GM10266 (cell line): ENCODE results near the gene BCAS4.
"Not testable (repeated sequence)": the region's sequence is repeated elsewhere in the genome, so short reads cannot be mapped to it uniquely, and the experiment has no call there.

Source experiments
- DNase-seq: peaks from one replicate; pipeline ENCODE4 v3.0.0; 2012; ENCODE audit errors: extremely low spot score
- CTCF ChIP-seq: IDR thresholded peaks from 2 replicates; pipeline ENCODE4 v1.5.1; 2012; ENCODE audit warnings: mild to moderate bottlenecking, low read depth; ENCODE audit not compliant: control insufficient read depth, insufficient read depth; ENCODE audit errors: missing control alignments

Gene BCAS4

DNA sequence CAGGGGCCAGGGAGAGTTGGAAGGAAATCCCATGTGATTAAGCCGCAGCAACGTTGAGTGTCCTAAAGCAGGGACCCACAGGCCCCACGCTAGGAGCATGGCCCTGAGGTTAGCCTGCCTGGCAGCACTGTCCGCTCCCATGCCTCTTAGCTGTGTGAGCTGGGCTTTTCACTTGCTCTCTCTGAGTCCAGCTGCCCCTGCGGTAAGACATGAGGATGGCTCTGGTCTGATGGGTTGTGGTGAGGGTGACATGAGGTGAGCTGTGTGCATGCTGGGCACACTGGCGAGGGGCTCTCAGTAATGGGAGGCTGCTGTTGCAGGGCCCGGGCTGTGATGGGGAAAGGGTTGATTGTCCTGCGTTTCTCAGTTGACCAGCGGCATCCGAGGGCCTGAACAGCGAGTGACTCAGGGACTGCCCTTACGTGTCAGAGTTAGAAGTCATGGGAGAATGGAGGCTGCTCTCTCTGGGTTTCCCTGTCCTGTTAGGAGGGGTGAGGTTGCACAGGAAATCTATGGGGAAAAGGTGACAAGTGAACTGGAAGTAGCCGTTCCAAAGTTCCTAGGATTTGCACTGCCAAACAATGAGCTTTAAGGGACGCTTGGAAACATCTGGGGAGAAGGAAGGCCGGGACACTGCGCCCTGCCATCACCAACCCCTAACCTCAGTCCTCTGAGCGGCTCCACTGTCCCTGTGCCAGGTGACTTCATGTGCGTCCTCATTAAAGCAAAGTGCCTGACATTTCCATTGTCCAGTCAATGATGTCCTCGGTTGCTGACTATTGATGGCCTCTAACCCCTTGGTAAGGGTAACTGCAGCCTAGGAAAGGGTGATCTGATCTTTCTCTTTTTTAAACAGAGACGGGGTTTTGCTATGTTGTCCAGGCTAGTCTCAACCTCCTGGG is 85.0 kb downstream of the BCAS4 start:
- no peak for DNase-seq
- no peak for TF ChIP-seq CTCF

DNA sequence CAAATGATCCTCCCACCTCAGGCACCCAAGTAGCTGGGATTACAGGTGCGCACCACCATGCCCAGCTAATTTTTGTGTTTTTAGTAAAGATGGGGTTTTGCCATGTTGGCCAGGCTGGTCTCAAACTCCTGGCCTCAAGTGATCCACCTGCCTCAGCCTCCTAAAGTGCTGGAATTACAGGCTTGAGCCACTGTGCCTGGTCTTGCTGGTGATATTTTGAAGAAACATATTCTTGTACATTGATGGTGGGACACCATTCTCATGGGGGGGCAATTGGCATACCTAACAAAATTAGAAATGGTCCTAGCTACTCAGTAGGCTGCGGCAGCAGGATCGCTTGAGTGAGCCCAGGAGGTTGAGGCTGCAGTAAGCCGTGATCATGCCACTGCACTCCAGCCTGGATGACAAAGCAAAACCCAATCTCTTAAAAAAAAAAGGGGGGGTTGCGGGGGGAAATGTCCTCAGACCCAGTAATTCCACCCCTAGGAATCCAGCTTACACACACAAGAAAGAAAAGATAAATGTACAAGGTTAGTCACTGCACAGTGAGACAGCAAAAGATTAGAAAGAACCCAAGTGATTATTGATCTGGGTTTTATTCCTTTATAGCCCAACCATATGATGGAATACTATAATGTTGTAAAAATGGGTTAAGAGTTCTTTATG is 87.0 kb downstream of the BCAS4 start:
- not testable (repeated sequence) for DNase-seq

DNA sequence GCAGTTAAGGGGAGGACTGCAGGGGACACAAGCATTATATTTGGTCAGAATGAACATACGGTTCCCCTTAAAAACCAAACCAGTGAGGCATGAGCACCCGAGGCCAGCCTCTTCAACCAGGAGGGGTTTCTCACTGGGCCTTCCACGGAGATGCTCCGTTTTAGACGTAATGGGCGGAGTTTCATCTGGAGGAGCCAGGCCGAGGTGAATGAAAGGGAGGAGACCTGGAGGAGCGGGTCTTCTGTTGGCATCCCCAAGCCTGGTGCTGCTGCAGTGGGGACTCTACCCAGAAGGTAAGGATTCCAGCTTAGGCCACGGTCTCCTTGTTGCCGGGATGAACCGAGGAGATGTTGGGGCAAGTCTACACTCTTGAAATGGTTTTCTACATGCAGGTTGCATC is 89.0 kb downstream of the BCAS4 start:
- TF ChIP-seq CTCF = no peak
- no peak for DNase-seq

GRCh38 chr20:50885068-50885467 is 90.2 kb downstream of the BCAS4 start:
- TF ChIP-seq CTCF = no peak
- no peak for DNase-seq

DNA sequence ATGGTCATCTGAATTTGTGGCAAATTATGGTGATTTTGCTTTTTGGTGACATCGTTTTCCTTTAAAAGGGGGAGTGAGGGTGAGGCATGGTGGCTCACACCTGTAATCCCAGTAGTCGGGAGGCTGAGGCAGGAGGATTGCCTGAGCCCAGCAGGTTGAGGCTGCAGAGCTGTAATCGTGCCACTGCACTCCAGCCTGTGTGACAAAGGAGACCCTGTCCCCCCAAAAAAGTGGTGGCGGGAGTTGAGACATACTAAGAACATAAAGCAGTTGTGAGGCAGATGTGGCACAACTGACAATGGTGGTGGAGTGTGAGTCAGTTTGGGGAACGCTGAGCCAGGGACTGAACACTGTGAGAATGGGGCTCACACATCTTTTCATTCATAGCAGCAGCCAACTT is 90.9 kb downstream of the BCAS4 start:
- no peak for DNase-seq

GRCh38 chr20:50886184-50886790 is 91.4 kb downstream of the BCAS4 start:
- DNase-seq = no peak
- no peak for TF ChIP-seq CTCF

More for the DNA sequence above, 90.9 kb downstream of the BCAS4 start:
- no peak for TF ChIP-seq CTCF

GRCh38 chr20:50887576-50887975 is 92.7 kb downstream of the BCAS4 start:
- no peak for TF ChIP-seq CTCF
- no peak for DNase-seq
